ENCODE data around the gene RAB19.

GRCh38 chr7:140476698-140477261 is 72.9 kb downstream of the RAB19 start:
- TF ChIP-seq CTCF (conservative IDR thresholded peaks at IDR 0.05) (no peak), ZFX (IDR thresholded peaks at IDR 0.05) (no peak)

Measured in C4-2B (cell line).